HepG2 (cell line): Measurements from ENCODE around the gene KDM6B. TPM values are rescaled to one million over a fixed set of nuclear protein-coding genes. Genes with fewer than 3 reads are reported as not detected.

Experiments used
- AKAP8 ChIP-seq: sonication (generic); formaldehyde crosslinking; IDR thresholded peaks from 2 replicates; pipeline ENCODE4 v1.5.1; 2020; ENCODE audit warnings: mild to moderate bottlenecking, missing genetic modification reagents
- BRD4 ChIP-seq: sonication (generic); formaldehyde crosslinking; IDR thresholded peaks from 2 replicates; pipeline ENCODE4 v1.4.0; 2020; ENCODE audit warnings: missing genetic modification reagents
- DNMT1 ChIP-seq: sonication (generic); formaldehyde crosslinking; IDR thresholded peaks from 2 replicates; pipeline ENCODE4 v1.5.1; 2020; ENCODE audit warnings: mild to moderate bottlenecking, missing genetic modification reagents
- MED1 ChIP-seq: sonication (generic); formaldehyde crosslinking; IDR thresholded peaks from 2 replicates; pipeline ENCODE4 v1.4.0; 2020; ENCODE audit warnings: missing genetic modification reagents
- MEF2D ChIP-seq: sonication (generic); formaldehyde crosslinking; IDR thresholded peaks from 2 replicates; pipeline ENCODE4 v1.5.1; 2020; ENCODE audit warnings: mild to moderate bottlenecking, missing genetic modification reagents
- MYC ChIP-seq: sonication (generic); formaldehyde crosslinking; IDR thresholded peaks from 2 replicates; pipeline ENCODE4 v1.9.0; 2021; ENCODE audit warnings: missing genetic modification reagents, borderline replicate concordance
- SP4 ChIP-seq: sonication (generic); formaldehyde crosslinking; IDR thresholded peaks from 2 replicates; pipeline ENCODE4 v1.8.1; 2023; ENCODE audit warnings: mild to moderate bottlenecking, missing genetic modification reagents
- STAG1 ChIP-seq: sonication (generic); formaldehyde crosslinking; IDR thresholded peaks from 2 replicates; pipeline ENCODE4 v1.4.0; 2020; ENCODE audit warnings: missing genetic modification reagents
- YEATS2 ChIP-seq: sonication (generic); formaldehyde crosslinking; IDR thresholded peaks from 2 replicates; pipeline ENCODE4 v1.4.0; 2020; ENCODE audit warnings: missing genetic modification reagents, borderline replicate concordance
- ZMYM2 ChIP-seq: sonication (generic); formaldehyde crosslinking; IDR thresholded peaks from 2 replicates; pipeline ENCODE4 v1.8.0; 2022; ENCODE audit warnings: mild to moderate bottlenecking, missing genetic modification reagents
- ZNF34 ChIP-seq: sonication (generic); formaldehyde crosslinking; IDR thresholded peaks from 2 replicates; pipeline ENCODE4 v1.4.0; 2020; ENCODE audit warnings: mild to moderate bottlenecking, missing genetic modification reagents, borderline replicate concordance
- ZNF788 ChIP-seq: sonication (generic); formaldehyde crosslinking; IDR thresholded peaks from 2 replicates; pipeline ENCODE4 v1.5.0; 2020; ENCODE audit warnings: mild to moderate bottlenecking, missing genetic modification reagents, borderline replicate concordance
- polyA plus RNA-seq, 8 experiments: library from polyadenylated mRNA; depleted of rRNA in 3 of 8; stranded (reverse) in 7 of 8; unstranded in 1 of 8; fragments of >200 nt; fragmentation: Illumina TruSeq in 4 of 8; extraction: Trizol in 4 of 8; gene quantifications; 2 replicates each; pipeline versions ENCODE4 v1.2.1 to v1.2.3, GENCODE V29; 2011 to 2016; ENCODE audit warnings: low read depth in 4 of 8, missing spikeins in 1 of 8, mixed read lengths in 1 of 8; ENCODE audit not compliant: insufficient read depth in 1 of 8
- total RNA-seq, 5 experiments: library from RNA; depleted of rRNA; stranded (reverse); fragments of >200 nt; fragmentation: Illumina TruSeq; extraction: Trizol; gene quantifications; 2 replicates each; pipeline ENCODE4 v1.2.3, GENCODE V29; 2016; ENCODE audit warnings: low read depth in 1 of 5
- TF ChIP-seq, protein P1 (sequence below): IDR thresholded peaks from 2 replicates; pipeline ENCODE4 v1.6.1; 2016; ENCODE audit warnings: mild to moderate bottlenecking, missing biosample characterization, missing genetic modification reagents
- TF ChIP-seq, protein P2 (sequence below): sonication (generic); formaldehyde crosslinking; IDR thresholded peaks from 2 replicates; pipeline ENCODE4 v1.4.0; 2020; ENCODE audit warnings: missing genetic modification reagents, mild to moderate bottlenecking, borderline replicate concordance
- TF ChIP-seq, protein P3 (sequence below), 2 experiments: sonication (generic) in 1 of 2; formaldehyde crosslinking in 1 of 2; IDR thresholded peaks; 2 replicates each; pipeline versions ENCODE4 v1.4.0 to v1.6.1; 2018 to 2020; ENCODE audit warnings: missing genetic modification reagents in 2 of 2, borderline replicate concordance in 1 of 2, low read depth in 1 of 2, mild to moderate bottlenecking in 1 of 2, missing biosample characterization in 1 of 2
- TF ChIP-seq, protein P4 (sequence below): IDR thresholded peaks from 2 replicates; pipeline ENCODE4 v1.6.1; 2016
- TF ChIP-seq, protein P5 (sequence below): sonication (generic); formaldehyde crosslinking; conservative IDR thresholded peaks from 2 replicates; pipeline ENCODE4 v1.4.0; 2020; ENCODE audit warnings: missing genetic modification reagents
- TF ChIP-seq, protein P6 (sequence below): conservative IDR thresholded peaks from 2 replicates; pipeline ENCODE4 v1.6.1; 2018; ENCODE audit warnings: missing genetic modification reagents

KDM6B gene
- total and polyA plus RNA-seq, 2 of the 13 experiments (the other 11 are each of a cell fraction or from before 2014, with no cell fraction given) = 1.3 to 2.1 TPM

DNA sequence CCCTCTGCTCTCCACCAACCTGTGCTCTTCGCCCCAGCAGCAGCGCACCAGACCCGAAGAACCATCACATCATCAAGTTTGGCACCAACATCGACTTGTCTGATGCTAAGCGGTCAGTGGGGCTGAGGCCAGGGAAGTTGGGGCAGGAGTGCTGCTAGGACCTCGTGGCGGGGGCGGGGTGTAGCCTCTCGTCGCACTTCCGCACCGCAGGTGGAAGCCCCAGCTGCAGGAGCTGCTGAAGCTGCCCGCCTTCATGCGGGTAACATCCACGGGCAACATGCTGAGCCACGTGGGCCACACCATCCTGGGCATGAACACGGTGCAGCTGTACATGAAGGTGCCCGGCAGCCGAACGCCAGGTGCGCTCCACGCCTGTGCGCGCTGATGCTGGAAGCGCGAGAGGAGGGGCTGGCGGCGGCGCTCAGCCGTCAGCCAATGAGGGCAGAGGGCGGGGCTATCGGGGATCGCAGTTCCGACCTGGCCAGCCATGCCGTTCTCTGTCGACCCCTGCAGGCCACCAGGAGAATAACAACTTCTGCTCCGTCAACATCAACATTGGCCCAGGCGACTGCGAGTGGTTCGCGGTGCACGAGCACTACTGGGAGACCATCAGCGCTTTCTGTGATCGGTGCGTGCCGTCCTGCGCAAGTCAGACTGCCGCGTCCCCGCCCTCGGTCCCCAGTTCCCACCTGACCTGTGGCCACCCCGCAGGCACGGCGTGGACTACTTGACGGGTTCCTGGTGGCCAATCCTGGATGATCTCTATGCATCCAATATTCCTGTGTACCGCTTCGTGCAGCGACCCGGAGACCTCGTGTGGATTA lies 17.6 kb downstream of the KDM6B start (continued):
- TF ChIP-seq ZNF788 (CRISPR knock-in tag) (peak; percentile 39; the same call in 1 of the 2 replicates), MEF2D (CRISPR knock-in tag) (0 out of 2 replicates have a peak, but pooled peaks have one; percentile 10), AKAP8 (CRISPR knock-in tag) (peak; percentile 70; the same call in 1 of the 2 replicates), ZNF34 (CRISPR knock-in tag) (no peak), ZMYM2 (CRISPR knock-in tag) (0 out of 2 replicates have a peak, but pooled peaks have one; percentile 41), MED1 (CRISPR knock-in tag) (peak; percentile 20; the same call in 1 of the 2 replicates), STAG1 (CRISPR knock-in tag) (peak; percentile 93), YEATS2 (peak; percentile 65; the same call in 1 of the 2 replicates), SP4 (CRISPR knock-in tag) (peak; percentile 75), MYC (CRISPR knock-in tag) (peak; percentile 67; the same call in 1 of the 2 replicates), DNMT1 (CRISPR knock-in tag) (no peak), BRD4 (no peak)
- TF ChIP-seq, protein P1, sequence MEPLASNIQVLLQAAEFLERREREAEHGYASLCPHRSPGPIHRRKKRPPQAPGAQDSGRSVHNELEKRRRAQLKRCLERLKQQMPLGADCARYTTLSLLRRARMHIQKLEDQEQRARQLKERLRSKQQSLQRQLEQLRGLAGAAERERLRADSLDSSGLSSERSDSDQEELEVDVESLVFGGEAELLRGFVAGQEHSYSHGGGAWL (CRISPR knock-in tag) = no peak; the same call in 1 of the 2 replicates
- TF ChIP-seq, protein P2, sequence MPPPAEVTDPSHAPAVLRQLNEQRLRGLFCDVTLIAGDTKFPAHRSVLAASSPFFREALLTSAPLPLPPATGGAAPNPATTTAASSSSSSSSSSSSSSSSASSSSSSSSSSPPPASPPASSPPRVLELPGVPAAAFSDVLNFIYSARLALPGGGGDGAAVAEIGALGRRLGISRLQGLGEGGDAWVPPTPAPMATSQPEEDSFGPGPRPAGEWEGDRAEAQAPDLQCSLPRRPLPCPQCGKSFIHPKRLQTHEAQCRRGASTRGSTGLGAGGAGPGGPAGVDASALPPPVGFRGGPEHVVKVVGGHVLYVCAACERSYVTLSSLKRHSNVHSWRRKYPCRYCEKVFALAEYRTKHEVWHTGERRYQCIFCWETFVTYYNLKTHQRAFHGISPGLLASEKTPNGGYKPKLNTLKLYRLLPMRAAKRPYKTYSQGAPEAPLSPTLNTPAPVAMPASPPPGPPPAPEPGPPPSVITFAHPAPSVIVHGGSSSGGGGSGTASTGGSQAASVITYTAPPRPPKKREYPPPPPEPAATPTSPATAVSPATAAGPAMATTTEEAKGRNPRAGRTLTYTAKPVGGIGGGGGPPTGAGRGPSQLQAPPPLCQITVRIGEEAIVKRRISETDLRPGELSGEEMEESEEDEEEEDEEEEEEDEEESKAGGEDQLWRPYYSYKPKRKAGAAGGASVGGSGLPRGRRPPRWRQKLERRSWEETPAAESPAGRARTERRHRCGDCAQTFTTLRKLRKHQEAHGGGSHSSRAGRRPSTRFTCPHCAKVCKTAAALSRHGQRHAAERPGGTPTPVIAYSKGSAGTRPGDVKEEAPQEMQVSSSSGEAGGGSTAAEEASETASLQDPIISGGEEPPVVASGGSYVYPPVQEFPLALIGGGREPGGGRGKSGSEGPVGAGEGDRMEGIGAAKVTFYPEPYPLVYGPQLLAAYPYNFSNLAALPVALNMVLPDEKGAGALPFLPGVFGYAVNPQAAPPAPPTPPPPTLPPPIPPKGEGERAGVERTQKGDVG (CRISPR knock-in tag) = peak; percentile 74; the same call in 1 of the 2 replicates
- TF ChIP-seq, protein P3, sequence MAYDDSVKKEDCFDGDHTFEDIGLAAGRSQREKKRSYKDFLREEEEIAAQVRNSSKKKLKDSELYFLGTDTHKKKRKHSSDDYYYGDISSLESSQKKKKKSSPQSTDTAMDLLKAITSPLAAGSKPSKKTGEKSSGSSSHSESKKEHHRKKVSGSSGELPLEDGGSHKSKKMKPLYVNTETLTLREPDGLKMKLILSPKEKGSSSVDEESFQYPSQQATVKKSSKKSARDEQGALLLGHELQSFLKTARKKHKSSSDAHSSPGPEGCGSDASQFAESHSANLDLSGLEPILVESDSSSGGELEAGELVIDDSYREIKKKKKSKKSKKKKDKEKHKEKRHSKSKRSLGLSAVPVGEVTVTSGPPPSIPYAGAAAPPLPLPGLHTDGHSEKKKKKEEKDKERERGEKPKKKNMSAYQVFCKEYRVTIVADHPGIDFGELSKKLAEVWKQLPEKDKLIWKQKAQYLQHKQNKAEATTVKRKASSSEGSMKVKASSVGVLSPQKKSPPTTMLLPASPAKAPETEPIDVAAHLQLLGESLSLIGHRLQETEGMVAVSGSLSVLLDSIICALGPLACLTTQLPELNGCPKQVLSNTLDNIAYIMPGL (CRISPR knock-in tag; IDR thresholded peaks at IDR 0.05; ENCODE audit: borderline replicate concordance in 1 of 2, low read depth in 1 of 2) = peak; percentile 62 to 66; a peak in 2 of 4 replicates
- TF ChIP-seq, protein P4, sequence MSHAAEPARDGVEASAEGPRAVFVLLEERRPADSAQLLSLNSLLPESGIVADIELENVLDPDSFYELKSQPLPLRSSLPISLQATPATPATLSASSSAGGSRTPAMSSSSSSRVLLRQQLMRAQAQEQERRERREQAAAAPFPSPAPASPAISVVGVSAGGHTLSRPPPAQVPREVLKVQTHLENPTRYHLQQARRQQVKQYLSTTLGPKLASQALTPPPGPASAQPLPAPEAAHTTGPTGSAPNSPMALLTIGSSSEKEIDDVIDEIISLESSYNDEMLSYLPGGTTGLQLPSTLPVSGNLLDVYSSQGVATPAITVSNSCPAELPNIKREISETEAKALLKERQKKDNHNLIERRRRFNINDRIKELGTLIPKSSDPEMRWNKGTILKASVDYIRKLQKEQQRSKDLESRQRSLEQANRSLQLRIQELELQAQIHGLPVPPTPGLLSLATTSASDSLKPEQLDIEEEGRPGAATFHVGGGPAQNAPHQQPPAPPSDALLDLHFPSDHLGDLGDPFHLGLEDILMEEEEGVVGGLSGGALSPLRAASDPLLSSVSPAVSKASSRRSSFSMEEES (CRISPR knock-in tag) = peak; percentile 31; the same call in 1 of the 2 replicates
- TF ChIP-seq, protein P5, sequence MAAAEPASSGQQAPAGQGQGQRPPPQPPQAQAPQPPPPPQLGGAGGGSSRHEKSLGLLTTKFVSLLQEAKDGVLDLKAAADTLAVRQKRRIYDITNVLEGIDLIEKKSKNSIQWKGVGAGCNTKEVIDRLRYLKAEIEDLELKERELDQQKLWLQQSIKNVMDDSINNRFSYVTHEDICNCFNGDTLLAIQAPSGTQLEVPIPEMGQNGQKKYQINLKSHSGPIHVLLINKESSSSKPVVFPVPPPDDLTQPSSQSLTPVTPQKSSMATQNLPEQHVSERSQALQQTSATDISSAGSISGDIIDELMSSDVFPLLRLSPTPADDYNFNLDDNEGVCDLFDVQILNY = 0 out of 2 replicates have a peak, but pooled peaks have one; percentile 43
- TF ChIP-seq, protein P6, sequence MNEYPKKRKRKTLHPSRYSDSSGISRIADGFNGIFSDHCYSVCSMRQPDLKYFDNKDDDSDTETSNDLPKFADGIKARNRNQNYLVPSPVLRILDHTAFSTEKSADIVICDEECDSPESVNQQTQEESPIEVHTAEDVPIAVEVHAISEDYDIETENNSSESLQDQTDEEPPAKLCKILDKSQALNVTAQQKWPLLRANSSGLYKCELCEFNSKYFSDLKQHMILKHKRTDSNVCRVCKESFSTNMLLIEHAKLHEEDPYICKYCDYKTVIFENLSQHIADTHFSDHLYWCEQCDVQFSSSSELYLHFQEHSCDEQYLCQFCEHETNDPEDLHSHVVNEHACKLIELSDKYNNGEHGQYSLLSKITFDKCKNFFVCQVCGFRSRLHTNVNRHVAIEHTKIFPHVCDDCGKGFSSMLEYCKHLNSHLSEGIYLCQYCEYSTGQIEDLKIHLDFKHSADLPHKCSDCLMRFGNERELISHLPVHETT (CRISPR knock-in tag) = no peak
